H9 (cell line): Measurements from ENCODE around the gene FSIP1. TPM values are rescaled to one million over a fixed set of nuclear protein-coding genes. Genes with fewer than 3 reads are reported as not detected.

Experiments used
- DNase-seq: peaks from one replicate; pipeline ENCODE4 v3.0.0-alpha.2; 2017
- H2AFZ ChIP-seq: one replicate; pipeline ENCODE4 v1.6.1; 2013; ENCODE audit warnings: mild to moderate bottlenecking, low read length, control low read depth, moderate library complexity
- H2AK5ac ChIP-seq: 2 replicates; pipeline ENCODE4 v1.6.1; 2013; ENCODE audit warnings: low read length, control low read depth, mixed read lengths; ENCODE audit not compliant: insufficient read length
- H2BK120ac ChIP-seq: one replicate; pipeline ENCODE4 v1.6.1; 2013; ENCODE audit warnings: low read depth, mild to moderate bottlenecking, low read length, control low read depth, inconsistent platforms; ENCODE audit not compliant: poor library complexity, severe bottlenecking
- H2BK12ac ChIP-seq: 2 replicates; pipeline ENCODE4 v1.6.1; 2013; ENCODE audit warnings: low read length, control low read depth, mixed read lengths, low read depth; ENCODE audit not compliant: insufficient read length
- H2BK15ac ChIP-seq: 2 replicates; pipeline ENCODE4 v1.6.1; 2013; ENCODE audit warnings: low read depth, low read length, control low read depth
- H2BK20ac ChIP-seq: one replicate; pipeline ENCODE4 v1.6.1; 2013; ENCODE audit warnings: low read depth, mild to moderate bottlenecking, low read length, control low read depth, inconsistent platforms; ENCODE audit not compliant: poor library complexity, severe bottlenecking
- H2BK5ac ChIP-seq: 2 replicates; pipeline ENCODE4 v1.6.1; 2013; ENCODE audit warnings: low read length, control low read depth, mixed read lengths; ENCODE audit not compliant: insufficient read length
- H3K14ac ChIP-seq: 2 replicates; pipeline ENCODE4 v1.6.1; 2013; ENCODE audit warnings: low read length, control low read depth; ENCODE audit not compliant: insufficient read depth
- H3K18ac ChIP-seq: 2 replicates; pipeline ENCODE4 v1.6.1; 2013; ENCODE audit warnings: low read depth, mild to moderate bottlenecking, mixed read lengths, low read length, control low read depth; ENCODE audit not compliant: insufficient read length
- H3K23ac ChIP-seq: 2 replicates; pipeline ENCODE4 v1.6.1; 2013; ENCODE audit warnings: low read length, control low read depth, mixed read lengths, low read depth; ENCODE audit not compliant: insufficient read length
- H3K23me2 ChIP-seq: 2 replicates; pipeline ENCODE4 v1.6.1; 2013; ENCODE audit warnings: low read depth, mild to moderate bottlenecking, mixed read lengths, low read length, control low read depth; ENCODE audit not compliant: insufficient read length, poor library complexity, severe bottlenecking
- H3K27ac ChIP-seq: 2 replicates; pipeline ENCODE4 v1.5.1; 2013; ENCODE audit warnings: low read length, control low read depth, mixed read lengths, low read depth; ENCODE audit not compliant: insufficient read length
- H3K27me3 ChIP-seq: 2 replicates; pipeline ENCODE4 v1.6.1; 2013; ENCODE audit warnings: low read length, control low read depth, inconsistent platforms; ENCODE audit not compliant: insufficient read depth
- H3K4ac ChIP-seq: 2 replicates; pipeline ENCODE4 v1.6.1; 2013; ENCODE audit warnings: low read depth, mild to moderate bottlenecking, control low read depth, inconsistent platforms, low read length, moderate library complexity
- H3K4me1 ChIP-seq: 2 replicates; pipeline ENCODE4 v1.6.1; 2013; ENCODE audit warnings: low read length, control low read depth, inconsistent platforms; ENCODE audit not compliant: insufficient read depth
- H3K4me2 ChIP-seq: 2 replicates; pipeline ENCODE4 v1.6.1; 2013; ENCODE audit warnings: low read length, control low read depth, mixed read lengths; ENCODE audit not compliant: insufficient read length, insufficient read depth
- H3K56ac ChIP-seq: 2 replicates; pipeline ENCODE4 v1.6.1; 2013; ENCODE audit warnings: low read depth, mild to moderate bottlenecking, mixed read lengths, low read length, control low read depth; ENCODE audit not compliant: insufficient read length
- H3K79me1 ChIP-seq: 2 replicates; pipeline ENCODE4 v1.6.1; 2013; ENCODE audit warnings: low read depth, mild to moderate bottlenecking, moderate library complexity, low read length, control low read depth, inconsistent platforms; ENCODE audit not compliant: insufficient read depth, poor library complexity, severe bottlenecking
- H3K79me2 ChIP-seq: 2 replicates; pipeline ENCODE4 v1.6.1; 2013; ENCODE audit warnings: low read length, control low read depth, inconsistent platforms; ENCODE audit not compliant: insufficient read depth
- H3K9ac ChIP-seq: 2 replicates; pipeline ENCODE4 v1.6.1; 2013; ENCODE audit warnings: low read length, control low read depth, mixed read lengths; ENCODE audit not compliant: insufficient read length; ENCODE audit errors: extremely low read depth
- H3K9me3 ChIP-seq: one replicate; pipeline ENCODE4 v1.6.1; 2013; ENCODE audit warnings: low read depth, low read length, inconsistent platforms; ENCODE audit not compliant: control insufficient read depth
- H3T11ph ChIP-seq: one replicate; pipeline ENCODE4 v1.6.1; 2013; ENCODE audit warnings: mild to moderate bottlenecking, low read length, control low read depth, inconsistent platforms
- H4K20me1 ChIP-seq: one replicate; pipeline ENCODE4 v1.6.1; 2013; ENCODE audit not compliant: control insufficient read depth, insufficient read length, insufficient read depth
- H4K5ac ChIP-seq: 2 replicates; pipeline ENCODE4 v1.6.1; 2013; ENCODE audit warnings: low read depth, mild to moderate bottlenecking, mixed read lengths, low read length, control low read depth; ENCODE audit not compliant: insufficient read length
- H4K8ac ChIP-seq: replicated peaks from 2 replicates; pipeline ENCODE4 v1.6.1; 2013; ENCODE audit warnings: low read length, control low read depth, mixed read lengths, low read depth; ENCODE audit not compliant: insufficient read length
- H4K91ac ChIP-seq: 2 replicates; pipeline ENCODE4 v1.6.1; 2013; ENCODE audit warnings: low read depth, mild to moderate bottlenecking, moderate library complexity, mixed read lengths, low read length, control low read depth; ENCODE audit not compliant: insufficient read length
- H3K27ac Mint-ChIP-seq, 3 experiments: 2 replicates in 2 of 3; 3 replicates in 1 of 3; pipeline ENCODE4 v1.8.0; 2020 to 2021; ENCODE audit warnings: mixed read lengths in 3 of 3, mild to moderate bottlenecking in 1 of 3, moderate library complexity in 1 of 3
- H3K27me3 Mint-ChIP-seq: 2 replicates; pipeline ENCODE4 v1.8.0; 2021; ENCODE audit warnings: low read depth, mild to moderate bottlenecking, moderate library complexity, mixed read lengths
- H3K36me3 Mint-ChIP-seq, 3 experiments: 2 replicates in 2 of 3; 3 replicates in 1 of 3; pipeline ENCODE4 v1.8.0; 2020 to 2021; ENCODE audit warnings: low read depth in 3 of 3, mixed read lengths in 3 of 3; ENCODE audit not compliant: insufficient read depth in 1 of 3
- H3K4me1 Mint-ChIP-seq, 2 experiments: 2 replicates each; pipeline ENCODE4 v1.8.0; 2020; ENCODE audit warnings: mixed read lengths in 2 of 2
- H3K4me3 Mint-ChIP-seq, 2 experiments: 2 replicates in 1 of 2; 3 replicates in 1 of 2; pipeline ENCODE4 v1.8.0; 2020 to 2021; ENCODE audit warnings: mild to moderate bottlenecking in 2 of 2, mixed read lengths in 2 of 2, moderate library complexity in 1 of 2
- H3K9me3 Mint-ChIP-seq, 2 experiments: 2 replicates in 1 of 2; 3 replicates in 1 of 2; pipeline ENCODE4 v1.8.0; 2020; ENCODE audit warnings: mild to moderate bottlenecking in 2 of 2, mixed read lengths in 2 of 2, moderate library complexity in 1 of 2
- CTCF ChIP-seq: fragments of 200-600 bp; sonication (generic); conservative IDR thresholded peaks from 3 replicates; pipeline ENCODE4 v1.8.0; 2021; ENCODE audit warnings: antibody characterized with exemption, mild to moderate bottlenecking
- WGBS: extraction: QIAGEN DNeasy Blood & Tissue Kit; methylation state at CpG from one replicate; pipeline ENCODE4 v1.1.7; 2013; ENCODE audit warnings: missing lambda C conversion rate, low lambda C conversion rate, mixed read lengths; ENCODE audit not compliant: insufficient read length; ENCODE audit errors: extremely low coverage; 5-methylcytosine and 5-hydroxymethylcytosine counted together
- total RNA-seq: library from RNA; stranded (reverse); gene quantifications from 2 replicates; pipeline ENCODE4 v1.2.1, GENCODE V29; 2021

Gene FSIP1
- total RNA-seq, 1 experiment from 2014 or later: 0.96 TPM

- no peak overlapping the region for H4K91ac ChIP-seq
- no peak overlapping the region for H2BK12ac ChIP-seq
- no peak overlapping the region for H3K9ac ChIP-seq
- no peak overlapping the region for H2AK5ac ChIP-seq
- no CpG with 5 or more reads among the region's 6 CpGs for WGBS
- no peak overlapping the region for H3K4me2 ChIP-seq
- no peak overlapping the region for H2BK20ac ChIP-seq
- H2BK15ac ChIP-seq: no peak overlapping the region
- Mint-ChIP-seq H3K36me3 (peaks cover 50 to 88% (median 86%) of the 10 kb centered on the region in 3 experiments; a peak in 6 of 7 replicates), H3K27ac (no peak overlapping the region), H3K27me3 (no peaks in the 10 kb centered on the region), H3K9me3 (no peaks in the 10 kb centered on the region), H3K4me1 (peaks cover 5 to 7% of the 10 kb centered on the region in 2 experiments), H3K4me3 (no peak overlapping the region)
- no peak overlapping the region for H3K14ac ChIP-seq
- H3K9me3 ChIP-seq: no peaks in the 10 kb centered on the region
- H4K8ac ChIP-seq: no peak overlapping the region
- H3K27ac ChIP-seq: no peak overlapping the region
- no peaks in the 10 kb centered on the region for H4K20me1 ChIP-seq
- H3K79me2 ChIP-seq: no peaks in the 10 kb centered on the region
- no peak overlapping the region for H2BK120ac ChIP-seq
- H3K4me1 ChIP-seq: no peaks in the 10 kb centered on the region
- no peaks in the 10 kb centered on the region for H3K27me3 ChIP-seq
- H3K79me1 ChIP-seq: no peaks in the 10 kb centered on the region
- H3K56ac ChIP-seq: no peak overlapping the region
- H3T11ph ChIP-seq: no peak overlapping the region
- H4K5ac ChIP-seq: no peak overlapping the region
- no peak overlapping the region for H2AFZ ChIP-seq
- no peaks in the 10 kb centered on the region for H3K23me2 ChIP-seq
- DNase-seq: no peak
- no peak for TF ChIP-seq CTCF
- no peak overlapping the region for H3K4ac ChIP-seq
- H3K23ac ChIP-seq: no peak overlapping the region
- H2BK5ac ChIP-seq: no peak overlapping the region
- H3K18ac ChIP-seq: no peak overlapping the region
Observed at GRCh38 chr15:39592500-39592899, 190.1 kb downstream of the FSIP1 start.
